Prostate gland (tissue), 2 donors: Measurements from ENCODE around the gene PALLD. TPM values are rescaled to one million over a fixed set of nuclear protein-coding genes. Genes with fewer than 3 reads are reported as not detected.
"Not testable (repeated sequence)": the region's sequence is repeated elsewhere in the genome, so short reads cannot be mapped to it uniquely, and the experiment has no call there.

Experiments
- DNase-seq: peaks from one replicate; pipeline ENCODE4 v3.0.0-alpha.2; 2019; ENCODE audit warnings: low spot score
- H3K27ac ChIP-seq, 2 donors: fragments of 200-600 bp; sonication (generic); 2 replicates each; pipeline ENCODE4 v1.5.1; 2017 to 2019
- H3K27me3 ChIP-seq: fragments of 200-600 bp; sonication (generic); replicated peaks from 2 replicates; pipeline ENCODE4 v1.5.1; 2019; ENCODE audit not compliant: insufficient read depth
- H3K36me3 ChIP-seq, 2 donors: fragments of 200-600 bp; sonication (generic); 1 replicate in 1 of 2; 2 replicates in 1 of 2; pipeline versions ENCODE4 v1.5.1 to v1.8.1; 2017 to 2019
- H3K4me1 ChIP-seq: fragments of 200-600 bp; sonication (generic); replicated peaks from 2 replicates; pipeline ENCODE4 v1.5.1; 2019
- H3K4me3 ChIP-seq, 2 donors: fragments of 200-600 bp; sonication (generic); 2 replicates each; pipeline ENCODE4 v1.5.1; 2017 to 2019
- H3K9me3 ChIP-seq: fragments of 200-600 bp; sonication (generic); 2 replicates; pipeline ENCODE4 v1.5.1; 2017
- POLR2A ChIP-seq: fragments of 450-650 bp; IDR thresholded peaks from one replicate; pipeline ENCODE4 v1.6.1; 2016; ENCODE audit warnings: antibody characterized with exemption, mild to moderate bottlenecking
- POLR2AphosphoS5 ChIP-seq: sonication (generic); formaldehyde crosslinking; IDR thresholded peaks from one replicate; pipeline ENCODE4 v1.6.1; 2017; ENCODE audit warnings: antibody characterized with exemption
- WGBS: methylation state at CpG from one replicate; pipeline ENCODE4 v1.1.5; 2018; 5-methylcytosine and 5-hydroxymethylcytosine counted together
- intact Hi-C: fragments of 100-400 bp; cut with DNase I; formaldehyde crosslinking; loops from one replicate; pipeline ENCODE4 v1.14.2; 2022
- total RNA-seq, 2 donors: library from RNA; depleted of rRNA; stranded (reverse); fragments of >200 nt; gene quantifications; one replicate each; pipeline ENCODE4 v1.1.0, GENCODE V29; 2016
- TF ChIP-seq, protein P1 (sequence below), 4 experiments: fragments of 200-600 bp in 2 of 4; fragments of 450-650 bp in 2 of 4; sonication (generic) in 2 of 4; IDR thresholded peaks; 1 replicate in 3 of 4; 2 replicates in 1 of 4; pipeline ENCODE4 v1.5.1; 2016 to 2019; ENCODE audit warnings: antibody characterized with exemption in 4 of 4, mild to moderate bottlenecking in 2 of 4, moderate library complexity in 2 of 4

Gene PALLD
- total RNA-seq, 2 donors from 2014 or later = 252 TPM

DNA sequence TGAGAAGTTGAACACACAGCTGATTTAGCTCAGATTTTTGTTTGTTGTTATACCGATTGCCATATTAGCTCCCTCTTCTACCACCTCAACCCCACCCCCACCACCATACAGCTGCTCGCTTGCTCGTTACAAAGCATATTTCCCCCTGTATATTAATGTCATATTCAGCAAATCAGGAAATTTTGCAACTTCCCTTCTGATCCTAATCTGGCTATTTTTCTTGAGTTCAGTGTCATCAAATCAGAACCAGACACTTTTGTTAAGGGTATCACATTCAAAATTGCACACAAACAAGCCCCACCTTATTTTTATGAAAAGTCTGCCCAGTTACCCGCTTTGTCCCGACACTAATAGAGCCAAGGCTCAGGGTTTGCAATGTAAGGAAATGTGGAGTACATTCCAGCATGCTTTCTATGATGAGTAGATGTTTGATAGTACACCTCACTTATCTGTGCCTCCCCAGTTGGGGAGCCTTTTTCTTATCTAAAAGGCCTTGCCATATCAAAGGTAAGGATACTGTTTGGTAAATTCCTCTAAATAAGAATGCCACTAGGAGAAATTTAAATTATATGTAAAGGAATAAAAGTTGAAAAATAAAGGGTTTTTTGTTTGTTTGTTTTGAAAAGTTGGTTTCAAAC lies 301.0 kb downstream of the PALLD start:
- no peaks in the 10 kb centered on the region for H3K9me3 ChIP-seq
- no peaks in the 10 kb centered on the region for H3K36me3 ChIP-seq
- TF ChIP-seq POLR2A (no peak), POLR2AphosphoS5 (no peak)
- TF ChIP-seq, protein P1, sequence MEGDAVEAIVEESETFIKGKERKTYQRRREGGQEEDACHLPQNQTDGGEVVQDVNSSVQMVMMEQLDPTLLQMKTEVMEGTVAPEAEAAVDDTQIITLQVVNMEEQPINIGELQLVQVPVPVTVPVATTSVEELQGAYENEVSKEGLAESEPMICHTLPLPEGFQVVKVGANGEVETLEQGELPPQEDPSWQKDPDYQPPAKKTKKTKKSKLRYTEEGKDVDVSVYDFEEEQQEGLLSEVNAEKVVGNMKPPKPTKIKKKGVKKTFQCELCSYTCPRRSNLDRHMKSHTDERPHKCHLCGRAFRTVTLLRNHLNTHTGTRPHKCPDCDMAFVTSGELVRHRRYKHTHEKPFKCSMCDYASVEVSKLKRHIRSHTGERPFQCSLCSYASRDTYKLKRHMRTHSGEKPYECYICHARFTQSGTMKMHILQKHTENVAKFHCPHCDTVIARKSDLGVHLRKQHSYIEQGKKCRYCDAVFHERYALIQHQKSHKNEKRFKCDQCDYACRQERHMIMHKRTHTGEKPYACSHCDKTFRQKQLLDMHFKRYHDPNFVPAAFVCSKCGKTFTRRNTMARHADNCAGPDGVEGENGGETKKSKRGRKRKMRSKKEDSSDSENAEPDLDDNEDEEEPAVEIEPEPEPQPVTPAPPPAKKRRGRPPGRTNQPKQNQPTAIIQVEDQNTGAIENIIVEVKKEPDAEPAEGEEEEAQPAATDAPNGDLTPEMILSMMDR (IDR thresholded peaks at IDR 0.05) = no peak
- intact Hi-C loops = no loop called here
- 79% methylated on average over 5 of the region's 5 CpGs for WGBS
- DNase-seq = no peak
- no peak overlapping the region for H3K4me3 ChIP-seq
- H3K27ac ChIP-seq = no peak overlapping the region
- no peaks in the 10 kb centered on the region for H3K27me3 ChIP-seq
- no peaks in the 10 kb centered on the region for H3K4me1 ChIP-seq

DNA sequence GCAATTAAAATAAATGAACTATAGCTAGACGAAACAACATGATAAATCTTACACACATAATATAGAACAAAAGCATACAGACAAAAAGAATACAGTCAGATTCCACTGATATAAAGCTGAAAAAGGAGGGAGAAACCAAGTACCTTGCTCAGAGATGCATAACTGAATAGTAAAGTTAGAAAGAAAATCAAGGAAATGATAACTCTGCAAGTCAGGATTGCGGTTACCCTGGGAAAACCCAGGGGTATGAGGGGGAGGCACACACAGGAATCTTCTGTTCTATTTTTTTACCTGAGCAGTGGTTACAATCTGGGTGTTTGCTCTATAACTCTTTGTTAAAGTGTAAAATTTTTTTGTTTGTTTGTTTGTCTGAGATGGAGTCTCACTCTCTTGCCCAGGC lies 304.1 kb downstream of the PALLD start:
- intact Hi-C loops = no loop called here
- Histone ChIP-seq H3K36me3 (no peaks in the 10 kb centered on the region), H3K9me3 (no peaks in the 10 kb centered on the region), H3K4me3 (no peak overlapping the region), H3K27me3 (no peaks in the 10 kb centered on the region), H3K4me1 (no peaks in the 10 kb centered on the region), H3K27ac (no peak overlapping the region)
- 79% methylated on average over 2 of the region's 2 CpGs for WGBS
- TF ChIP-seq POLR2A (no peak), POLR2AphosphoS5 (no peak)
- TF ChIP-seq, protein P1 (IDR thresholded peaks at IDR 0.05) = no peak
- DNase-seq = no peak

DNA sequence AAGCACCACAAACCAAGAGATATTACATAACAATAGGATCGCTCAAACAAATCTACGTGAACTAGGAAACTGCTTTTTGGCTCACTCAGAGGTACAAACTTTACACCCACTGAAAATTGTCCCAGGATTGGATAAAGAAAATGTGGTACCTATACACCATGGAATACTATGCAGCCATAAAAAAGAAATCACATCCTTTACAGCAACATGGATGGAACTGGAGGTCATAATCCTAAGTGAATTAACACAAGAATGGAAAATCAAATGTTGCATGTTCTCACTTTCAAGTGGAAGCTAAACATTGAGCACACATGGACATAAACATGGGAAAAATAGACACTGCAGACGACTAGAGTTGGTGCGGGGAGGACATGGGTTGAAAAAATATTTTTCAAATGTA lies 305.4 kb downstream of the PALLD start:
- H3K4me1 ChIP-seq = no peaks in the 10 kb centered on the region
- no peaks in the 10 kb centered on the region for H3K36me3 ChIP-seq
- no peak overlapping the region for H3K27ac ChIP-seq
- intact Hi-C loops = no loop called here
- H3K27me3 ChIP-seq = no peaks in the 10 kb centered on the region
- 96% methylated on average over 4 of the region's 4 CpGs for WGBS
- no peak for DNase-seq
- H3K4me3 ChIP-seq = no peak overlapping the region
- no peak for TF ChIP-seq POLR2AphosphoS5
- TF ChIP-seq, protein P1 (IDR thresholded peaks at IDR 0.05) = no peak
- no peak for TF ChIP-seq POLR2A
- H3K9me3 ChIP-seq = no peaks in the 10 kb centered on the region

DNA sequence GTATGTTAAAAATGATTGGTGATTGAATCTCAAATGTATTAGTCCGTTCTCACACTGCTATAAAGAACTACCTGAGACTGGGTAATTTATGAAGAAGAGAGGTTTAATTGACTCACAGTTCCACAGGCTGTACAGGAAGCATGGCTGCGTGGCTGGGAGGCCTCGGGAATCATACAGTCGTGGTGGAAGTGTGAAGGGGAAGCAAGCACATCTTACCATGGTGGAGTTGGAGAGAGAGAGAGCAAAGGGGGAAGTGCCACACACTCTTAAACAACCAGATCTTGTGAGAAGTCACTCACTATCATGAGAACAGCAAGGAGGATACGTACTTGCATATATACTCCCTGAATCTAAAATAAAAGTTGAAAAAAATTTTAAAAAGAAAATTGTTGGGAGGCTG lies 306.2 kb downstream of the PALLD start:
- H3K4me1 ChIP-seq, DNase-seq, H3K36me3 ChIP-seq, H3K4me3 ChIP-seq, intact Hi-C loops, H3K27me3 ChIP-seq, H3K9me3 ChIP-seq: not testable (repeated sequence)
- WGBS = 88% methylated on average over 5 of the region's 5 CpGs
- peak overlapping the region; percentile 17 to 41 for H3K27ac ChIP-seq

DNA sequence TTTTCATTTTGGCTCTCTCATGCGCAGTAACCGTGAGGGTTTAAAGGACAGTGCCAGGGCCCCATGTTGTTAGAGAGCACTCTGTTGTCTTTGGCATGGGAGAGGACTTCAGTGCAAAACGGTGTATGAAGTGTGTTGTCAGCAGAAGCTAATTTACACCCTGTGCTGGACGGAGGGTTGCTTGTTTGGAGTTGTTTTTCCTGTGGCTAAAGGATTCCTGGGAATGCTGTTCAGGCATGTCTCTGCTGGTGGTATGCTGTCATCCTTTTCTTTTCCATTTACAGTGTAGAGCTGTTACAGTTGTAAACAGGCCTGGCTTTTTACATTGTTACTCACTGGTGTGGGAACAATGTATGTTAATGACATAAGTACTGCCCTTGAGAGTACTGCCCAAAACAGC lies 306.9 kb downstream of the PALLD start:
- Histone ChIP-seq H3K27ac (peak overlapping the region in 1 of 2 donors; percentile 17), H3K27me3 (no peaks in the 10 kb centered on the region), H3K36me3 (no peaks in the 10 kb centered on the region), H3K4me1 (no peaks in the 10 kb centered on the region), H3K4me3 (no peak overlapping the region), H3K9me3 (no peaks in the 10 kb centered on the region)
- intact Hi-C loops = no loop called here
- WGBS = 29% methylated on average over 4 of the region's 4 CpGs
- peak; percentile 55 for DNase-seq
- TF ChIP-seq POLR2AphosphoS5 (peak; percentile 76), POLR2A (no peak)

DNA sequence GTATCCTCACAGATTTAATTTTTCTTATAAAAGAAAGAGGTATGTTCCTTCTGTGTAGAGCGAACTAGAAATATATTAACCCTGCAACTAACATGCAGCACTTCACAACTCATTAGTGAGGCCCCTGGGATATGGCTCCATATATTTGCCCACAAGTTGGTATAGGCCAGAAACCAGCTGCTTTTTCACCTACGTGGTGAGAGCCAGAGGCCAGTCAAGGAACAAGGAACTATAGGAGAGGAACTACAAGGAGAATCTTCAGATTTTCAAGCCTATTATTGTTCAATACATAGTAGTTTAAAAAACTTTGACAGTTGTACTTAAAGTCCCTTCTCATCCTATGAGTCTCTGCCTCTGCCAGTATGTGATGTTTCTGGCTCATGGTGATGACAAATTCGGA lies 307.3 kb downstream of the PALLD start:
- Histone ChIP-seq H3K4me3 (no peak overlapping the region), H3K9me3 (no peaks in the 10 kb centered on the region), H3K4me1 (no peaks in the 10 kb centered on the region), H3K27ac (peak overlapping the region in 1 of 2 donors; percentile 17), H3K36me3 (no peaks in the 10 kb centered on the region), H3K27me3 (no peaks in the 10 kb centered on the region)
- intact Hi-C loops = no loop called here
- WGBS = 46% methylated on average over 3 of the region's 3 CpGs
- TF ChIP-seq POLR2AphosphoS5 (no peak), POLR2A (no peak)
- TF ChIP-seq, protein P1 (IDR thresholded peaks at IDR 0.05) = no peak
- DNase-seq = no peak
